Immature natural killer cell (primary cell): ENCODE measurements around the gene PRKAG2. TPM values are rescaled to one million over a fixed set of nuclear protein-coding genes. Genes with fewer than 3 reads are reported as not detected.

Source experiments
- DNase-seq, 3 donors: peaks; one replicate each; pipeline ENCODE4 v3.0.0; 2022; ENCODE audit warnings: mixed read lengths in 1 of 3
- H3K27ac Mint-ChIP-seq, 6 donors: one replicate each; pipeline ENCODE4 v1.8.0; 2020; ENCODE audit warnings: mixed read lengths in 6 of 6, mild to moderate bottlenecking in 5 of 6, inconsistent platforms in 4 of 6, moderate library complexity in 3 of 6
- H3K27me3 Mint-ChIP-seq, 3 donors: one replicate each; pipeline ENCODE4 v1.8.0; 2020 to 2021; ENCODE audit warnings: low read depth in 3 of 3, mild to moderate bottlenecking in 3 of 3, mixed read lengths in 3 of 3, moderate library complexity in 3 of 3, inconsistent platforms in 1 of 3
- H3K36me3 Mint-ChIP-seq, 3 donors: one replicate each; pipeline ENCODE4 v1.8.0; 2020; ENCODE audit warnings: mixed read lengths in 3 of 3, inconsistent platforms in 2 of 3, mild to moderate bottlenecking in 2 of 3
- H3K4me1 Mint-ChIP-seq, 2 donors: one replicate each; pipeline ENCODE4 v1.8.0; 2020; ENCODE audit warnings: inconsistent platforms in 2 of 2, mild to moderate bottlenecking in 2 of 2, mixed read lengths in 2 of 2, moderate library complexity in 1 of 2
- H3K4me3 Mint-ChIP-seq, 5 donors: one replicate each; pipeline ENCODE4 v1.8.0; 2020; ENCODE audit warnings: mild to moderate bottlenecking in 5 of 5, mixed read lengths in 5 of 5, inconsistent platforms in 3 of 5, moderate library complexity in 3 of 5
- H3K9me3 Mint-ChIP-seq, 6 donors: one replicate each; pipeline ENCODE4 v1.8.0; 2020; ENCODE audit warnings: mild to moderate bottlenecking in 6 of 6, mixed read lengths in 6 of 6, inconsistent platforms in 4 of 6, moderate library complexity in 3 of 6
- polyA plus RNA-seq, 3 donors: library from polyadenylated mRNA; unstranded; fragments of 300-500 nt; fragmentation: Illumina TruSeq; gene quantifications; one replicate each; pipeline ENCODE4 v1.2.3, GENCODE V29; 2021

PRKAG2 gene
- polyA plus RNA-seq, 3 donors from 2014 or later: 14.7 to 22.5 (median 19.1) TPM

DNA sequence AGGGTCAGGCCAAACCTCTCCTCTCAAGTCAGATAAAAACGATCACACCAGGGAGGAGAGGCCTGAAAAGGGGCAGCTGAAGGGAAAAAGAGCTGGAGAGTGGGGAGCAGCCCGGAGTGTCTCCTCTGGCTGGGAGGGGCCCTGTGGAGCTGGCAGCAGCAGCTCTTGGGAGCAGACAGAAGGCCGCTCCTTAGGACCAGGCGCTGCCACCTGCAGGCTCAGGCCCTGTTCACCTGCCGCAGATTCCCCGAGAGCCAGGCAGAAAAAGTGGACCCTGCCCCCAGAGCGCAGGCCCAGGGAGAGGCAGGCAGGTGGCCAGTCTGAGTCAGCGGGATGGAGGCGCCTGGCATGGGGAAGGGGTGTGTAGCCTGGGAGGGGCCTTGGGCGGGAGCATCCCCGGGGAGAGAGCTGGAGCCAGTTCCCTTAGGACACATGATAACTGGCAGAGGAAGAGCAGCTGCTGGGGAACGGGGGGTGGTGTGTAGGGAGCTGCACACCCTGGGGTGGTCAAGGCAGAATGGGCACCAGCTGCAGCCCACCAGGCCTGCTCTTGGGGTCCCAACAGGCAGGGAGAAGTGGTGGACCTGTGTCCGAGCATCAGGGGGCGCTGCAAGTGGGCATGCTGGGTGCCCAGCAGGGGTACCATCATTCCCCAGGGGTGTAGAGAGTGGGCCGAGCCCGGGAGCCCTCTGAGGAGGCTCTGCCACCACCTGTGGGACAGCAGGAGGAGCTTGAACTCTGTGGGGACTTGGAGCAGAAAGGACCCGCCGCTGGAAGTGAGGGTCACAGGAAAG lies 180.0 kb downstream of the PRKAG2 start:
- peak overlapping the region in 1 of 6 donors; percentile 30 for H3K27ac Mint-ChIP-seq
- peaks cover 0 to 2% (median 2%) of the 10 kb centered on the region in 3 donors for H3K27me3 Mint-ChIP-seq
- H3K9me3 Mint-ChIP-seq: no peaks in the 10 kb centered on the region
- H3K4me3 Mint-ChIP-seq: no peak overlapping the region
- H3K36me3 Mint-ChIP-seq: peaks cover 0 to 4% (median 0%) of the 10 kb centered on the region in 3 donors
- peaks cover 9 to 30% of the 10 kb centered on the region in 2 donors for H3K4me1 Mint-ChIP-seq
- no peak for DNase-seq

DNA sequence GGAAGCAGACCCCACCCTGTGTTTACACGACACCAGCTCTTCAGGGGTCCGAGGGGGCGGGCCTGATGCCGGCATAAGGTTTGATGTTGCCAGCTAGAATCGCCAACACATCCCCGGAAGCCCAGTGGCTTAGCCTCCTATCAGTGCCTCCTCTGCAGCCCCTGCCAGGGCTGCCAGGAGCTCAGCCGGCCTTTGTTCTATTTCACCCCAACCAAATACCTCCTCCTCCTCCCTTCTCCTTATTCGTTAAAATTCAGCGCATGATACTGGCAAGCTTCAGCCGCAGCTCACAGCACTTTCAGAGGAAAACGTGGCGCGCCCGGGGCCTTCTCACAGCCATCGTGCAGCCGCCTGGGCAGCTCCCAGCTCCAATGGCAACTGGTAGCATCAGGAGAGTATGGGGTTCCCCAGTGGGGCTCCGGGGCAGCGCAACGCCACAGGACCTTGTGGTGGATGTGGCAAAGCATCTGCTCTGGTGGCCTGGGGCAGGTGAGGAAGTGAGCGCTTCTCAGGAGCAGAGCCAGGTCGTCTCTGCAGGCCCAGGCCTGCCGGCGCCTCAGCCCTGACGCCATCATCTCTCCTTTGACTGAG lies 180.9 kb downstream of the PRKAG2 start:
- Mint-ChIP-seq H3K4me3 (no peak overlapping the region), H3K27me3 (peaks cover 0 to 2% (median 2%) of the 10 kb centered on the region in 3 donors), H3K9me3 (no peaks in the 10 kb centered on the region), H3K36me3 (no peaks in the 10 kb centered on the region), H3K27ac (peak overlapping the region in 1 of 6 donors; percentile 30), H3K4me1 (peaks cover 9 to 30% of the 10 kb centered on the region in 2 donors)
- DNase-seq: no peak

DNA sequence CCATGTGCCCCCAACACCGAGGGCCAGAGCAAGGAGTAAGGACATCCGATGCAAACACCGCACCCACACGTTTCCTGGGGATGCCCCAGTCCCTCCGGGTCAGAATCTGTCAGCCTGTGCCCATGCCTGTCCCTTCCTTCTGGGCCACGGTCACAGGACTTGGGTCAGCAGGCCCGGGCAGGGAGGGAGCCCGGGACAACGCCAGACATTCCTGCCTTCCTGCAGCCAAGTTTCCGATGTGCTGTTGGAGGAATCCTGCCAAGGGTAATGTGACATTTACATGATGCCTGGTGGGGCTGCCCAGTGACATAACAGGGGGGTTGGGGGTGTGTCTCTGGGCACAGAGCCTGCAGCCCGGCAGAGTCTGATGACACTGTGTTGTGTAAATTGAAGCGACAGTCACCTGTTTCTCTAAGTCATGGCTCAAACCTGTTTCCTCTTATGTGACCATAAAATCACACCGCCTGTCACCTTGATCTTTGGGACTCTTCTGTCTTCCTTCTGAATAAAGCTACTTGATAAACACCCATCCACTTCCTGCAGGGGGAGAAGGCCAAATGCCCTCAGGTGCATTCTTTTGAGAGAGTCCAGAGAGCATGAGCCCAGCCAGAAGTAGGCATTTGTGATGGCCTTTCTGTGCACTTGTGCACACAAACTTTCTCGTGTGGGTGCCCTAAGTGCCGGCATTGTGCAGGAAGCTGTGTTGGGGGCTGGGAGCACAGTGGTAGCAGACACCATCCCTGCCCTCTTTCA lies 181.9 kb downstream of the PRKAG2 start:
- Mint-ChIP-seq H3K27ac (peak overlapping the region in 1 of 6 donors; percentile 1), H3K27me3 (peaks cover 0 to 2% (median 2%) of the 10 kb centered on the region in 3 donors), H3K9me3 (no peaks in the 10 kb centered on the region), H3K4me3 (no peak overlapping the region), H3K4me1 (peaks cover 9 to 30% of the 10 kb centered on the region in 2 donors), H3K36me3 (no peaks in the 10 kb centered on the region)
- no peak for DNase-seq

DNA sequence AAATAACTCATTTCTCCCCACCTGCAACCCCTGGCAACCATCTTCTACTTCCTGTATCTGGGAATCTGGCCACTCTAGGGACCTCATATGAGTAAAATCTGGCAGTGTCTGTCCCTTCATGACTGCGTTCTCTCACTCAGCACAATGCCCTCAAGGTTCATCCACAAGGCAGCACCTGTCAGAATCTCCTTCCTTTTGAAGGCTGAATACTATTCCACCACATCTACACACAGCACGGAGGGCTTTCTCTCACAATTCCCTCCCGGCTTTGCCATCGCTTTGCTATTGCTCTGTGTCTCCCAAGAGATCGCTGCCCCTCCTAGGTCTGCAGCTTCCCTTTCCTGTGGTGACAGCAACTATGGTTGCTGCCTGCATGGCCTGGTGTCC lies 182.5 kb downstream of the PRKAG2 start:
- no peaks in the 10 kb centered on the region for H3K9me3 Mint-ChIP-seq
- peaks cover 9 to 24% of the 10 kb centered on the region in 2 donors for H3K4me1 Mint-ChIP-seq
- no peak for DNase-seq
- no peak overlapping the region for H3K27ac Mint-ChIP-seq
- H3K27me3 Mint-ChIP-seq: peaks cover 0 to 2% (median 2%) of the 10 kb centered on the region in 3 donors
- no peak overlapping the region for H3K4me3 Mint-ChIP-seq
- H3K36me3 Mint-ChIP-seq: no peaks in the 10 kb centered on the region

DNA sequence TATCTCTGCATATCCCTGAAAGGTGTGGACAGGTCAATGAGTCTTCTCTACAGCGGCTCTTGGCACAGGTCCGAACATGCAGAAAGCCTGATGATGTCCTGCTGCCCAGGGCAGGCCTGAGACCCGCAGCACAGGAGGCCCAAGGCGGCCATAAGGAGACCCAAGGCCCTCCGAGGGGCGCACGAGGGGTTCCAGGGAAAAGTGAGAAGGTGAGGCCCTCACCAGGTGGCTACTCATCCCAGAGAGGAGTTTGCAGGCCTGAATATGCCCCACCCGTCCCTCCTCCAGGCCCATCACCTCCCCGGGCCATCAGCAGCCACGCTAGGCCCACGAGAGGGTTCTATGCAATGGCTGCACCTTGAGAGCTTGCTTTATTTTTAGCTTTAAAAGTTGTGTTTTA lies 183.8 kb downstream of the PRKAG2 start:
- no peak overlapping the region for H3K27ac Mint-ChIP-seq
- no peak for DNase-seq
- H3K4me1 Mint-ChIP-seq: peaks cover 5 to 21% of the 10 kb centered on the region in 2 donors
- no peaks in the 10 kb centered on the region for H3K9me3 Mint-ChIP-seq
- no peak overlapping the region for H3K4me3 Mint-ChIP-seq
- H3K36me3 Mint-ChIP-seq: no peaks in the 10 kb centered on the region
- peaks cover 0 to 2% (median 2%) of the 10 kb centered on the region in 3 donors for H3K27me3 Mint-ChIP-seq

DNA sequence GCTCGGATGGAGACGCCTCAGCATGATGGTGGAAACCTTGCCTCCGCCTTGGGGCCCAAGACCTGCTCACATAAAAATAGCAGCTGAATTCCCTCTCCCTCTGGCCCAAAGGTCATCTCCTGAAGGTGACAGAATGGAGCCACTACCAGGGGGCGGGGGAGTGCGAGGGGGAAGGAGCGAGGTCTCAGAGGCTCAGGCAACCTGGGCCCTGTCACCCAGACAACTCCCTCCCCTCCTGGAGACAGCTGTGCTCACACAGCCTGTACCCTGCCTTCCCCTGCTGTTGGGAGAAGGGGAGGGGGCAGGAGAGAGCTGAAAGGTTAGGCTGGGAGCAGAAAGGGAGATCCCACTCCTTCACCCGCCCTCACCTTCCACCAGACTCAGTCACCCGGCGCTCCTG lies 184.2 kb downstream of the PRKAG2 start:
- DNase-seq: no peak
- no peaks in the 10 kb centered on the region for H3K36me3 Mint-ChIP-seq
- H3K9me3 Mint-ChIP-seq: no peaks in the 10 kb centered on the region

DNA sequence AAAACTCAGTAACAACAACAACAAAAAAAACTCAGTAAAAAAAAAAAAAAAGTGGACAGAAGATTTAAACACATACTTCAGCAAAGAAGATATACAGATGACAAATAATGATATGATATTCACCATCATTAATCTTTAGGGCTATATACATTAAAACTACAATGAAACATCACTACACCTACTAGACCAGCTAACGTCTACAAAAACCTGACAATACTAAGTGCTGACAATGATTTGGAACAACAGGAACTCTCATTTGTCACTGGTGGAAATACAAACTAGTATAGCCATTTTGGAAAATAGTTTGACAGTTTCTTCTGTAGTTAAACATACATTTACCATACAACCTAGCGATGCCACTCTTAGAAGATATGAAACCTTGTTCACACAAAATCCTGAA lies 185.5 kb downstream of the PRKAG2 start:
- DNase-seq: no peak
- peaks cover 4 to 21% of the 10 kb centered on the region in 2 donors for H3K4me1 Mint-ChIP-seq
- peaks cover 0 to 3% (median 0%) of the 10 kb centered on the region in 3 donors for H3K27me3 Mint-ChIP-seq
- no peak overlapping the region for H3K27ac Mint-ChIP-seq
- no peak overlapping the region for H3K4me3 Mint-ChIP-seq
- H3K9me3 Mint-ChIP-seq: no peaks in the 10 kb centered on the region
- H3K36me3 Mint-ChIP-seq: no peaks in the 10 kb centered on the region

More for the DNA sequence above, 184.2 kb downstream of the PRKAG2 start:
- H3K27ac Mint-ChIP-seq: no peak overlapping the region
- H3K4me1 Mint-ChIP-seq: peaks cover 4 to 21% of the 10 kb centered on the region in 2 donors
- no peak overlapping the region for H3K4me3 Mint-ChIP-seq
- H3K27me3 Mint-ChIP-seq: peaks cover 0 to 2% (median 2%) of the 10 kb centered on the region in 3 donors

DNA sequence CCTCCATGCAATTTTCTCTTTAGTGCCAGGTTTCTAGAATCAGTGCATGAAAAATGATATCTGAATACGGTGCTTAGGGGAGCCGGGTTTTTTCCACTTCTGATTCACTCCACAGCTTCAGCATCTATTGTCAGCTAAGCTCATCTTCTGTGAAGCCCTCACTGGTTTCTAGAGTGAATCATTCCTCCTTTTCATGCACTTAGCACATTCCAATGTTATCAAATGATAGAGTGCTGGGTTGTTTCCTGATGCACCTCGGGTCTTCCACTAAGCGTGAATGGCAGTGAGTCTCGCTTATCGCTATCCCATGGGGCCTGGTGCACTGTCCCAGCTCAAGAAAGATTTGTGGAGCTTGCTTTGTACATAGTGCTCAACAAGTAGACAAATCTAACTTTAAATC lies 186.3 kb downstream of the PRKAG2 start:
- H3K36me3 Mint-ChIP-seq: no peaks in the 10 kb centered on the region
- no peak overlapping the region for H3K4me3 Mint-ChIP-seq
- no peaks in the 10 kb centered on the region for H3K9me3 Mint-ChIP-seq
- peaks cover 0 to 3% (median 0%) of the 10 kb centered on the region in 3 donors for H3K27me3 Mint-ChIP-seq
- H3K4me1 Mint-ChIP-seq: peaks cover 3 to 15% of the 10 kb centered on the region in 2 donors
- H3K27ac Mint-ChIP-seq: no peak overlapping the region
- DNase-seq: no peak

DNA sequence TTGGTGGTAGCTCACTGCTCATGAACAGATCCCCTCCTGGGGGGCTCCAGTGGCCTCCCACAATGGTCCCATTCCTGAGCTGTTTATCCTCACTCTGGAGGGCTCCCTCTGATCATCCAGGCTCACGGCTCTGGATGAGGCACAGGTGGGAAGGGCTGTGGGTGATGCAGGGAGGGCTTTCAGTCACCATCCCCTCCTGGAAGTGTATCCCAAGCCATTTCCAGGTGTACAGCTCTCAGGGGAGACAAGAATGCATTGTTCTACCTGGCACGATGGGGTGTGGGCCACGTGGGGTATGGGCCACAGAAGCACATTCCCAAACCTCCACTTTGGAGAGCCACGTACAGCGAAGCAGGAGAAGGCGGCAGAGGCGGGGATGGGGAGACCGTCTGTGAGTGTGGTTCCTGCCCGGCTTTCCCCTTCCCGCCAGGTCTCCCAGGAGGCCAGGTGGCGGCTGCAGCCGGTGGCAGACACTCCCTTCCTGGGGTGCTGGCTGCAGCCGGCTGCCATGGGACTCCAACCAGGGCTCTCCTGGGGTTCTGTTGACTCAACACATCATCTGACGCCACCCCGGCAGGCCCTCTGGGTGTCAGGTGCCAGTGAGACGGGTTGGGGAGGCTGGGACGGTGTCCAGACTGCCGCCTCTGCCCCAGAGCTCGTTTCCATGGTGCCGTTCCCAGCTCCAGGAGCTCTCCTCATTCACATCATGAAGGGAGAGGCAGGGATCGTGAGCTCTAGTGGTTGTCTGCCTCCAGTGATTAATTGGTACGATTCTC lies 187.5 kb downstream of the PRKAG2 start:
- H3K4me3 Mint-ChIP-seq: no peak overlapping the region
- no peak for DNase-seq

DNA sequence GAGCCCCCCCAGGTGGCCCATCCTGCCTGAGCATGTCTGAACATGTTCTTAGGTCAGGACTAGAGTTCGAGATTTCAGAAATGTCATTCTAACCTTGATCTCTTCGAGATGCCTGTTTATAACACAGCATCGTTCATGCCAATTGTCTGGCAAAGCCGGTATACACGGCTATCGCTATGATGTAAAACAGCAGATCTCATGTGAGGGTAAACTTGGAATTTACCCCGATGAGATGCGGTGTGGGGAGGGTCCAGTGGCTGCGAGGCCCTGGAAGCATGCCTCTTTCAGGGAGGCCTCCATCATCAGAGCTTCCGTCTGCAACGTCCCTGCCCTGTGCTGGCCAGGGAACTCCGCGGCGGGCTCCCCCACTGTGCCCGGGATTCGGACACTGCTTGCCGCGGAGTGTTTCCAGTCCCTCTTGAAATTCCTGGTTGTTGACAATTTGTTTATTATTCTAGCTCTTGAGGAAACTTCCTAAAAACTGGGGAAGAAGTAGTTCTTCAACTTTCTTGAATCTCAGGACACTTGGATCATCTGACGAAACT lies 188.6 kb downstream of the PRKAG2 start:
- Mint-ChIP-seq H3K9me3 (no peaks in the 10 kb centered on the region), H3K36me3 (no peaks in the 10 kb centered on the region), H3K27ac (no peak overlapping the region), H3K27me3 (peaks cover 0 to 3% (median 2%) of the 10 kb centered on the region in 3 donors), H3K4me1 (no peaks in the 10 kb centered on the region), H3K4me3 (no peak overlapping the region)
- DNase-seq: no peak

More for the DNA sequence above, 187.5 kb downstream of the PRKAG2 start:
- Mint-ChIP-seq H3K27ac (peak overlapping the region in 1 of 6 donors; percentile 8), H3K36me3 (no peaks in the 10 kb centered on the region), H3K27me3 (peaks cover 0 to 3% (median 2%) of the 10 kb centered on the region in 3 donors), H3K9me3 (no peaks in the 10 kb centered on the region), H3K4me1 (peaks cover 0 to 4% of the 10 kb centered on the region in 2 donors)

DNA sequence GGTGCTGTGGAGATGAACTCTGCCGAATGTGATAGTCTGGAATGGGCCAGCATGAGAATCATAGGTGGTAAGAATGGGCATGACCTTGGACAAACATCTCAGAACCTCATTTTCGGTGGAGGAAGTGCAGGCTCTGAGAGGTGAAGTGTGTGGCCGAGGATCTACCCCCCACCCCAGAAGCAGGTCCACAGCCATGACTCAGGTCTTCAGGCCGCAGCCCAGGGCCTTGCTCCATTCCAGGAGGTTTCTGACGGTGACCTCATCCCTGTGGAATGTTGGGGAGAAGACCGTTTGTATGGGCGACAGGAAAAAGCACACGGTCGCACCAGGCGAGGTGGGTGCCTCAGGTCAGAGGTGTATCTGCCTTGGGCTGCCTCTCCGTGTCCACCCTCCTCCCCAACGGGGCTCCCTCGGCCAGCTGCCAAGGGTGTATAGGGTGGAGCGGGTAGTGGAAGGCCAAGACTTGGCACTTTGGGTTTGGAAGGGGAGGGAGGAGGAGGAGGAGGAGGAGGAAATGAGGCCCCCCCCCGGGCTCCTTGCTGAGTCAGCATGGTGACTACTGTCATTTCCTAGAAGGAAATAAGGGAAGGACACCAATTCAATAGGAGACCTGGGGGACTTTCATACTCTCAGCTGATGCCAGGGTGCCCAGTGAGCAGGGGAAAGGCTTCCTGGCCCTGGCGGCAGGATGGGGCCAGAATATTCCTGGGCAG lies 189.2 kb downstream of the PRKAG2 start:
- no peaks in the 10 kb centered on the region for H3K4me1 Mint-ChIP-seq

DNA sequence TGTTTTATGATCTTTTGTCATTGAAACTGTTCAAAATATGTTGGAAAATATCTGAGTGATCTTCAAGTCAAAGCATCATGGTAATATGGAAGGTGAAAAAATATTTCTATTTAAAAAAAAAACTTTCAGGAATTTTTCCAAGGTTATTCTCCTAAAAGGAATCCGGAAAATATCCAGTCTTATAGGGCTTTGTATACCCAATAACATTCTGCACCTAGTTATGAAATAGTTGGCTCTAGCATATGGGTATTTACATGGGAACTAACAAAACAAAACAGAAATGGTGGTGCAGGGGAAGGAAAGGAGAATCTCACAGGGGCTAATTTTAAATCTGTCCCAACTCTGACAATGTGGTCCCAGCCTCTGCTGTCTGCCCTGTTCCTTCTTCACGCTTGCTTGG lies 190.1 kb downstream of the PRKAG2 start:
- Mint-ChIP-seq H3K4me1 (peaks cover 0 to 1% of the 10 kb centered on the region in 2 donors), H3K9me3 (no peaks in the 10 kb centered on the region), H3K36me3 (no peaks in the 10 kb centered on the region), H3K27ac (no peak overlapping the region), H3K4me3 (no peak overlapping the region), H3K27me3 (peaks cover 0 to 3% (median 2%) of the 10 kb centered on the region in 3 donors)
- no peak for DNase-seq

More for the DNA sequence above, 189.2 kb downstream of the PRKAG2 start:
- Mint-ChIP-seq H3K9me3 (no peaks in the 10 kb centered on the region), H3K27ac (no peak overlapping the region), H3K27me3 (peaks cover 0 to 3% (median 2%) of the 10 kb centered on the region in 3 donors), H3K36me3 (no peaks in the 10 kb centered on the region), H3K4me3 (no peak overlapping the region)
- DNase-seq: no peak
